Ovary (tissue), 9 donors: ENCODE measurements around the gene LYPD4. TPM values are rescaled to one million over a fixed set of nuclear protein-coding genes. Genes with fewer than 3 reads are reported as not detected.

Source experiments
- DNase-seq, 5 donors: peaks; one replicate each; pipeline ENCODE4 v3.0.0-alpha.2; 2019 to 2020
- H3K27ac ChIP-seq, 2 donors: fragments of 200-600 bp; one replicate each; pipeline versions ENCODE4 v1.5.1 to v1.8.0; 2019 to 2022
- H3K27me3 ChIP-seq: fragments of 200-600 bp; one replicate; pipeline ENCODE4 v1.8.0; 2022
- H3K36me3 ChIP-seq: fragments of 200-600 bp; sonication (generic); one replicate; pipeline ENCODE4 v1.5.1; 2019
- H3K4me1 ChIP-seq: one replicate; pipeline ENCODE4 v1.8.1; 2013; ENCODE audit warnings: mild to moderate bottlenecking, moderate library complexity; ENCODE audit not compliant: insufficient read depth
- H3K4me3 ChIP-seq: fragments of 200-600 bp; sonication (generic); one replicate; pipeline ENCODE4 v1.5.1; 2017
- H3K9me3 ChIP-seq, 2 donors: fragments of 200-600 bp in 1 of 2; sonication (generic) in 1 of 2; one replicate each; pipeline versions ENCODE4 v1.5.1 to v1.8.1; 2013 to 2019; ENCODE audit warnings: mild to moderate bottlenecking in 1 of 2, moderate library complexity in 1 of 2
- EP300 ChIP-seq: sonication (generic); formaldehyde crosslinking; IDR thresholded peaks from one replicate; pipeline ENCODE4 v1.6.1; 2017; ENCODE audit warnings: antibody characterized with exemption
- POLR2A ChIP-seq: fragments of 450-650 bp; IDR thresholded peaks from one replicate; pipeline ENCODE4 v1.6.1; 2017; ENCODE audit warnings: antibody characterized with exemption, mild to moderate bottlenecking, moderate library complexity
- WGBS, 3 donors: extraction: QIAGEN DNeasy Blood & Tissue Kit in 1 of 3; methylation state at CpG; one replicate each; pipeline versions ENCODE4 v1.1.5 to v1.1.7; 2013 to 2017; 5-methylcytosine and 5-hydroxymethylcytosine counted together
- intact Hi-C, 4 donors: fragments of 100-400 bp; cut with DNase I; formaldehyde crosslinking; loops; one replicate each; pipeline versions ENCODE4 v1.11.0 to v1.15.1; 2022 to 2023
- polyA plus RNA-seq, 2 donors: library from polyadenylated mRNA; stranded (reverse); fragments of 200-250 nt in 1 of 2; fragments of 350-450 nt in 1 of 2; fragmentation: Illumina TruSeq in 1 of 2; extraction: RNeasy Lipid Tissue Mini Kit (QIAGEN cat#74804) in 1 of 2; gene quantifications; one replicate each; pipeline ENCODE4 v1.2.3, GENCODE V29; 2013 to 2014
- total RNA-seq, 7 donors: library from RNA; depleted of rRNA in 2 of 7; stranded (reverse); fragments of >200 nt in 2 of 7; fragmentation: NEBNext Ultra II Directional in 3 of 7; extraction: Animal tissue kit (Norgen Biotek cat#: 25700) in 3 of 7; gene quantifications; one replicate each; pipeline versions ENCODE4 v1.1.0 to v1.2.4, GENCODE V29; 2016 to 2023
- TF ChIP-seq, protein P1 (sequence below), 3 donors: fragments of 450-650 bp in 2 of 3; fragments of 200-600 bp in 1 of 3; IDR thresholded peaks; one replicate each; pipeline versions ENCODE4 v1.5.1 to v1.8.0; 2016 to 2022; ENCODE audit warnings: antibody characterized with exemption in 3 of 3, mild to moderate bottlenecking in 1 of 3
- donor health status: DM: no; HTN: no; CAD: no; lungs with moderate emphysema.
- donor health status: DM: no; HTN: no; CAD: no.
- donor health status: Bipolar disorder and iron deficiency.
- donor health status: DM: yes; HTN: yes; CAD: no.
- donor health status: DM: no; HTN: no; CAD: no.
- donor health status: DM: yes; HTN: yes; CAD: no.

LYPD4 gene
- total and polyA plus RNA-seq, 9 donors, result not detected

DNA sequence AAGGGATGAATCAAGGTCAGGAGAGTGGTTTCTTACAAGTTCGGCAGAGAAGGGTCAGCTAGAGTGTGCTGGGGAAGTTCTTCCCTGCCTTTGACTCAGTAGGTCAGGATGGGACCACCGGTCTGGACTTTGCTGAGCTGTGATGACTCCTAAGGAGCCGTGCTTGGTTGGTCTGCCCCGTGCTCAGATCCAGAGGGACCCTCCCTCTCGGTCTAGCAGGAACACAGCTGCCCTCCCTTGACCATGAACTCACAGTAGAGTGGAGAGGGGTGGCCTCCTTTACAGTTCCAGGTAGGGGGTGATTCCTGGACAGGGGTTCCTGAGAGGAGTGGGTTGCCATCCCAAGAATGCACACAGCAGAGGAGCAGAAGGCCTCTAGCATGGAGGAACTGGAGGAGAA is 19.9 kb upstream of the LYPD4 start:
- no peak overlapping the region for H3K4me3 ChIP-seq
- H3K27ac ChIP-seq, result no peak overlapping the region
- no peak for TF ChIP-seq POLR2A
- TF ChIP-seq, protein P1, sequence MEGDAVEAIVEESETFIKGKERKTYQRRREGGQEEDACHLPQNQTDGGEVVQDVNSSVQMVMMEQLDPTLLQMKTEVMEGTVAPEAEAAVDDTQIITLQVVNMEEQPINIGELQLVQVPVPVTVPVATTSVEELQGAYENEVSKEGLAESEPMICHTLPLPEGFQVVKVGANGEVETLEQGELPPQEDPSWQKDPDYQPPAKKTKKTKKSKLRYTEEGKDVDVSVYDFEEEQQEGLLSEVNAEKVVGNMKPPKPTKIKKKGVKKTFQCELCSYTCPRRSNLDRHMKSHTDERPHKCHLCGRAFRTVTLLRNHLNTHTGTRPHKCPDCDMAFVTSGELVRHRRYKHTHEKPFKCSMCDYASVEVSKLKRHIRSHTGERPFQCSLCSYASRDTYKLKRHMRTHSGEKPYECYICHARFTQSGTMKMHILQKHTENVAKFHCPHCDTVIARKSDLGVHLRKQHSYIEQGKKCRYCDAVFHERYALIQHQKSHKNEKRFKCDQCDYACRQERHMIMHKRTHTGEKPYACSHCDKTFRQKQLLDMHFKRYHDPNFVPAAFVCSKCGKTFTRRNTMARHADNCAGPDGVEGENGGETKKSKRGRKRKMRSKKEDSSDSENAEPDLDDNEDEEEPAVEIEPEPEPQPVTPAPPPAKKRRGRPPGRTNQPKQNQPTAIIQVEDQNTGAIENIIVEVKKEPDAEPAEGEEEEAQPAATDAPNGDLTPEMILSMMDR (IDR thresholded peaks at IDR 0.05), result no peak
- no peak for TF ChIP-seq EP300
- H3K4me1 ChIP-seq, result peaks cover 6% of the 10 kb centered on the region
- H3K9me3 ChIP-seq, result no peaks in the 10 kb centered on the region
- H3K27me3 ChIP-seq, result no peaks in the 10 kb centered on the region
- 71 to 79% (median 72%) methylated on average over 5 of the region's 5 CpGs for WGBS, 3 donors
- H3K36me3 ChIP-seq, result no peaks in the 10 kb centered on the region
- DNase-seq, result no peak
- intact Hi-C loops, result loop anchor here in 1 of 4 donors (5.0 kb wide), 1 partner anchor 93 kb away; the partner anchor contains the start of gene RABAC1

DNA sequence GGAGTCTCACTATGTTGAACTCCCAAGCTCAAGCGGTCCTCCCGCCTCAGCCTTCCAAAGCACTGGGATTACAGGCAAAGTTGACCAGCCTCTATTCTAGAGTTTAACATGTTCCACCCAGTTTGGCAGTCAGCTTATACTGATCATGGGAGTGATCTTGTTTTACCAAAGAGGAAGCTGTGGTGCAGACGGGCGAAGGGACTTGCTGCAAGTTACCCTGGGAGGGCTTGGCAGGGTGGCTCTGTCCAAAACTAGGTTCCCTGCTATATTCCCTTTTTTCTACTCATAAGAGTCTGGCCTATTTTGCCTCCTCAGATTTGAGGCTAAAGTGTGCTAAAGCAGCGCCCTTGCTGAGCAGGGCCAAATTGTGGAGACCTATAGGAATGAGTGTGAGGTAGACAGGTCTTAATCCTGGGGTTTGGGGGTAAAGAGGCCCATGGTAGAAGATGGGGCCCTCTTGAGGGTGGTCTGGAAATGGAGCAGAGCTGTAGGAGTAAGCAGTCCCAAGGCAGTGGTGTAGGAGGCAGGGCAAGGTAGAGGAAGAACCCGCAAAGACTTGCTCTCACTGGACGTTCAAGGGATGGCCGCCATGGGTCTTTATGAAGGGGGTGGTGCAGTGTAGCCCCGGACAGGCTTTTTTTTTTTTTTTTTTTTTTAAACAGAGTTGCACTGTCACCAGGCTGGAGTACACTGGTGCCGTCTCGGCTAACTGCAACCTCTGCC is 18.9 kb upstream of the LYPD4 start:
- Histone ChIP-seq H3K27ac (no peak overlapping the region), H3K4me3 (no peak overlapping the region), H3K9me3 (no peaks in the 10 kb centered on the region), H3K36me3 (no peaks in the 10 kb centered on the region), H3K27me3 (no peaks in the 10 kb centered on the region), H3K4me1 (peaks cover 6% of the 10 kb centered on the region)
- DNase-seq, result no peak
- intact Hi-C loops, result loop anchor here in 1 of 4 donors (5.0 kb wide), 1 partner anchor 94 kb away; the partner anchor contains the start of gene RABAC1
- TF ChIP-seq POLR2A, result no peak
- TF ChIP-seq, protein P1 (IDR thresholded peaks at IDR 0.05), result no peak
- TF ChIP-seq EP300, result no peak
- WGBS, 3 donors, result 80 to 82% (median 82%) methylated on average over 11 of the region's 11 CpGs

DNA sequence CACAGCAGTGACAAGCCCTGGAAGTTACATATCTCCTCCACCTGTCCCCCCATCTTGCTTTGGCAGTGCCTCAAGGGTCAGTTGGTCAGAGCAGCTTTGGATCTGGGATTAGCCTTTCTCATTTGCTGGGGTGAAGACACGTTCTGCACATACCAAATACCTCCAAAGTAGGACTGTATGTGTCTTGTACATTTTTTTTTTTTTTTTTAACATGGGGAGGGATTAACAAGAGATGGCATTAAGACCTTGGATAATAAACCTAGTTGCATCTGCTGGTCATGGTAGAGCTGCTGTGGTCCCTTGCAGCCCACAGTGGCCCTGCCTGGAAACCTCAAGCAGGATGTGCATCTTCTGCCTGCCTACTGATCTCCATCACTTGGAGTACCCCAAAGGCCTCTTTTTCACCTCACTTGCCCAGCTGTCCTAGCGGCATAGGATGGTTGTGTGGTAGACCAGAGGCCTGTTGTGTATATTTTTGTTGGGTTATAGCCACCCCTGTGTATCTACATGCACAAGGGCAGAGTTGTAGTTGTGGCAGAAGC is 18.0 kb upstream of the LYPD4 start:
- intact Hi-C loops, result loop anchor here in 1 of 4 donors (5.0 kb wide), 1 partner anchor 95 kb away; the partner anchor contains the start of gene RABAC1

DNA sequence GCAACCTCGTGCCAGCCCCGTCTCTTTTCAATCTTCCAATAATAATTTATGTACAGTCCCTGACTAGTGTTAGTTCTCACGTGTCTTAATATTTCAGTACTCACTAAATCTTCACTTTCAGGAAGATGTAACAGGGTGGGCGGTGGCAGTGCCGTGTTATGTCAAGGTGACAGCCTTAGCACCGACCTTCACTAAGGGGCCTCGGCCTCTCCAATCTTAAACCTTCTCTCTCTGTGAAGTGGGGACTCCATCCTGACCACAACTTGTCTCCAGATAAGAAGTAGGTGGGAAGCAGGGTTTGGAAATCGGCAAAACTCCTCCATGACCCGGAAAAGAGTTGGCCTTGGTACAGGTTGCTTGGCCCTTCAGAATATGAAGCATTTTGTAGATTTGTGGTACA is 17.4 kb upstream of the LYPD4 start:
- peaks cover 6% of the 10 kb centered on the region for H3K4me1 ChIP-seq
- no peak for DNase-seq
- H3K4me3 ChIP-seq, result no peak overlapping the region
- no peak for TF ChIP-seq EP300
- TF ChIP-seq, protein P1 (IDR thresholded peaks at IDR 0.05), result no peak
- TF ChIP-seq POLR2A, result no peak
- no peak overlapping the region for H3K27ac ChIP-seq
- H3K36me3 ChIP-seq, result no peaks in the 10 kb centered on the region
- H3K27me3 ChIP-seq, result no peaks in the 10 kb centered on the region
- 57 to 65% (median 61%) methylated on average over 9 of the region's 9 CpGs for WGBS, 3 donors
- intact Hi-C loops, result loop anchor here in 1 of 4 donors (5.0 kb wide), 1 partner anchor 95 kb away; the partner anchor contains the start of gene RABAC1
- H3K9me3 ChIP-seq, result no peaks in the 10 kb centered on the region

More for the DNA sequence above, 18.0 kb upstream of the LYPD4 start:
- no peak overlapping the region for H3K27ac ChIP-seq
- TF ChIP-seq, protein P1 (IDR thresholded peaks at IDR 0.05), result no peak
- TF ChIP-seq POLR2A, result no peak
- TF ChIP-seq EP300, result no peak
- no peak for DNase-seq
- WGBS, 3 donors, result 50 to 74% (median 57%) methylated on average over 2 of the region's 2 CpGs
- H3K36me3 ChIP-seq, result no peaks in the 10 kb centered on the region
- no peak overlapping the region for H3K4me3 ChIP-seq
- H3K27me3 ChIP-seq, result no peaks in the 10 kb centered on the region
- H3K9me3 ChIP-seq, result no peaks in the 10 kb centered on the region
- peaks cover 6% of the 10 kb centered on the region for H3K4me1 ChIP-seq
